Breast epithelium (tissue), 3 donors: ENCODE measurements around the gene UGT1A8.

Experiments used
- POLR2A ChIP-seq: fragments of 450-650 bp; IDR thresholded peaks from one replicate; pipeline ENCODE4 v1.6.1; 2016; ENCODE audit warnings: antibody characterized with exemption, mild to moderate bottlenecking, moderate library complexity
- POLR2AphosphoS5 ChIP-seq, 3 donors: sonication (generic); formaldehyde crosslinking; IDR thresholded peaks; one replicate each; pipeline ENCODE4 v1.6.1; 2017; ENCODE audit warnings: antibody characterized with exemption in 3 of 3
- TF ChIP-seq, protein P1 (sequence below), 3 donors: fragments of 450-650 bp; IDR thresholded peaks; one replicate each; pipeline ENCODE4 v1.5.1; 2016 to 2017; ENCODE audit warnings: antibody characterized with exemption in 3 of 3, mild to moderate bottlenecking in 3 of 3, moderate library complexity in 3 of 3

DNA sequence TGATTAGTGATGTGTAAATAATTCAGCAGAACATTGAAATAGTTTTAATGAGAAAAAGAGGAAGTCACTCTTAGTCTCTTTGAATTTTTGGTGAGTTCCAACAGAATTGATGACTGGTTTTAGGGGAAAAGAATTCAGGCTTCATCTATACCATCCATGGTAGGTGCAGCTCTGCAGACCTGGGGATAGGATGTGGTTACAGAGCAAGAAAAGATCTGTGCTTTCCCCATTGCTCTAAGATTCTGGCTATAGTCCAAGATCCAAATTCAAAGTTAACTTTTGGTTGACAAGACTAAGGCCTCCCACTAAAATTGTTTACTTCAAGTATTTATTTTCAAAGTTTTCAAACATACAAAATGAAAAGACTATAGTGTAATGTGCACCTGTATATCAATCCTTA is 22.4 kb downstream of the UGT1A8 start:
- TF ChIP-seq POLR2A (no peak), POLR2AphosphoS5 (IDR thresholded peaks at IDR 0.05) (no peak)
- TF ChIP-seq, protein P1, sequence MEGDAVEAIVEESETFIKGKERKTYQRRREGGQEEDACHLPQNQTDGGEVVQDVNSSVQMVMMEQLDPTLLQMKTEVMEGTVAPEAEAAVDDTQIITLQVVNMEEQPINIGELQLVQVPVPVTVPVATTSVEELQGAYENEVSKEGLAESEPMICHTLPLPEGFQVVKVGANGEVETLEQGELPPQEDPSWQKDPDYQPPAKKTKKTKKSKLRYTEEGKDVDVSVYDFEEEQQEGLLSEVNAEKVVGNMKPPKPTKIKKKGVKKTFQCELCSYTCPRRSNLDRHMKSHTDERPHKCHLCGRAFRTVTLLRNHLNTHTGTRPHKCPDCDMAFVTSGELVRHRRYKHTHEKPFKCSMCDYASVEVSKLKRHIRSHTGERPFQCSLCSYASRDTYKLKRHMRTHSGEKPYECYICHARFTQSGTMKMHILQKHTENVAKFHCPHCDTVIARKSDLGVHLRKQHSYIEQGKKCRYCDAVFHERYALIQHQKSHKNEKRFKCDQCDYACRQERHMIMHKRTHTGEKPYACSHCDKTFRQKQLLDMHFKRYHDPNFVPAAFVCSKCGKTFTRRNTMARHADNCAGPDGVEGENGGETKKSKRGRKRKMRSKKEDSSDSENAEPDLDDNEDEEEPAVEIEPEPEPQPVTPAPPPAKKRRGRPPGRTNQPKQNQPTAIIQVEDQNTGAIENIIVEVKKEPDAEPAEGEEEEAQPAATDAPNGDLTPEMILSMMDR (IDR thresholded peaks at IDR 0.05) = no peak
